ENCODE measurements around the gene ZNF212.

DNA sequence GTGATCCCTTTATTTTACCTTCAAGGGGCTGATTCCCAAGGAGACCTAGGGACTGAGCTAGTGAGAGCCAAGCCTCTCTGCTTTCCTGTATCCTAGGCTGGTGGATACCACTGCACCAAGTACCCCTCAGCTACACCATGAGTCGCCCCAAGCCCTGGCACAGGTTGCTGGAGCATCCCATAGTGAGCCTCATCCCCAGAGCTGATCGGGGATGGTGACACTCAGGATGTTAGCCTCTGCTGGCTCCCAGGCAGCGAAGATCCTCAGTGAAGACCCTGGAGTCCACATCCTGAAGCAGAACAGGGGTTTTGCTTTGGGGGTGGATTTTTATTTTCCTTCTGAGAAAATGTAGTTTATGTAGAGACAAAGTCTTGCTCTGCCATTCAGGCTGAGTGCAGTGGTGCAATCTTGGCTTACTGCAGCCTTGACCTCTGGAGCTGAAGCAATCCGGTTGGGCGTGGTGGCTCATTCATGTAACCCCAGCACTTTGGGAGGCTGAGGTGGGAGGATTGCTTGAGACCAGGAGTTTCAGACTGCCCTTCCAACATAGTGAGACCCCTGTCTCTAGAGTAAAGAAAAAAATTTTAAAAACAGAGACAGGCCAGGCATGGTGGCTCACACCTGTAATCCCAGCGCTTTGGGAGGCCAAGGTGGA lies 12.5 kb upstream of the ZNF212 start:
- TF ChIP-seq, protein P1, sequence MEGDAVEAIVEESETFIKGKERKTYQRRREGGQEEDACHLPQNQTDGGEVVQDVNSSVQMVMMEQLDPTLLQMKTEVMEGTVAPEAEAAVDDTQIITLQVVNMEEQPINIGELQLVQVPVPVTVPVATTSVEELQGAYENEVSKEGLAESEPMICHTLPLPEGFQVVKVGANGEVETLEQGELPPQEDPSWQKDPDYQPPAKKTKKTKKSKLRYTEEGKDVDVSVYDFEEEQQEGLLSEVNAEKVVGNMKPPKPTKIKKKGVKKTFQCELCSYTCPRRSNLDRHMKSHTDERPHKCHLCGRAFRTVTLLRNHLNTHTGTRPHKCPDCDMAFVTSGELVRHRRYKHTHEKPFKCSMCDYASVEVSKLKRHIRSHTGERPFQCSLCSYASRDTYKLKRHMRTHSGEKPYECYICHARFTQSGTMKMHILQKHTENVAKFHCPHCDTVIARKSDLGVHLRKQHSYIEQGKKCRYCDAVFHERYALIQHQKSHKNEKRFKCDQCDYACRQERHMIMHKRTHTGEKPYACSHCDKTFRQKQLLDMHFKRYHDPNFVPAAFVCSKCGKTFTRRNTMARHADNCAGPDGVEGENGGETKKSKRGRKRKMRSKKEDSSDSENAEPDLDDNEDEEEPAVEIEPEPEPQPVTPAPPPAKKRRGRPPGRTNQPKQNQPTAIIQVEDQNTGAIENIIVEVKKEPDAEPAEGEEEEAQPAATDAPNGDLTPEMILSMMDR (IDR thresholded peaks at IDR 0.05), result no peak
- no peak for TF ChIP-seq POLR2A (IDR thresholded peaks at IDR 0.05)

All from lower leg skin (tissue), 3 donors.